SK-N-SH (cell line): Measurements from ENCODE around the gene THSD4.

ENCODE experiments used
- RCOR1 ChIP-seq: fragments of 150-350 bp; IDR thresholded peaks from 2 replicates; pipeline ENCODE4 v1.6.1; 2017; ENCODE audit warnings: antibody characterized with exemption, low read length
- SIN3A ChIP-seq: IDR thresholded peaks from 2 replicates; pipeline ENCODE4 v1.6.1; 2012; ENCODE audit warnings: low read depth, mild to moderate bottlenecking, low read length, moderate library complexity, borderline replicate concordance
- TAF1 ChIP-seq: IDR thresholded peaks from 2 replicates; pipeline ENCODE4 v1.6.1; 2012; ENCODE audit warnings: low read depth, mild to moderate bottlenecking, low read length, moderate library complexity, borderline replicate concordance
- TF ChIP-seq, protein P1 (sequence below): fragments of 200-600 bp; sonication (generic); IDR thresholded peaks from 2 replicates; pipeline ENCODE4 v1.6.1; 2017; ENCODE audit warnings: antibody characterized with exemption, mild to moderate bottlenecking, moderate library complexity
- TF ChIP-seq, protein P2 (sequence below): IDR thresholded peaks from 2 replicates; pipeline ENCODE4; 2012
- TF ChIP-seq, protein P3 (sequence below): IDR thresholded peaks from 2 replicates; pipeline ENCODE4 v1.4.0; 2012; ENCODE audit warnings: low read depth

DNA sequence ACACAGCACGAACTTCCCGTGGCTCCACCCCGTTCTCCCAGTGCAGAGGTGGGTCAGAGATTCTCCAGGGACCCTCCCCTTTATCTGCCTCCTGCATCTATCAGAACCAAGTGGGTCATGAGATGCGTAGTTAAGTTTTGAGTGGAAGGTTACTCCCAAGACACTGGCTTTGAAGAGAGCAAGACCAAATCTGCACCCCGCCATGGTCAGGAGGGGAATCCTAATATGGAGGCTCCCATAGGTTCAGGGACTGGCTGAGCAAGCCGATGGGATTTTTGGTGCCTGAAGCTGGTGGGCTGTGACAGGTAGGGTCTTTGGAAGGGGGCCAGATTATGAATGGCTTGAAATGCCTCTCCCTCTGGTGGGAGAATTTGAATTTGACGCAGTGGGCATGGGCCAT, 488.1 kb downstream of the THSD4 start:
- TF ChIP-seq, protein P1, sequence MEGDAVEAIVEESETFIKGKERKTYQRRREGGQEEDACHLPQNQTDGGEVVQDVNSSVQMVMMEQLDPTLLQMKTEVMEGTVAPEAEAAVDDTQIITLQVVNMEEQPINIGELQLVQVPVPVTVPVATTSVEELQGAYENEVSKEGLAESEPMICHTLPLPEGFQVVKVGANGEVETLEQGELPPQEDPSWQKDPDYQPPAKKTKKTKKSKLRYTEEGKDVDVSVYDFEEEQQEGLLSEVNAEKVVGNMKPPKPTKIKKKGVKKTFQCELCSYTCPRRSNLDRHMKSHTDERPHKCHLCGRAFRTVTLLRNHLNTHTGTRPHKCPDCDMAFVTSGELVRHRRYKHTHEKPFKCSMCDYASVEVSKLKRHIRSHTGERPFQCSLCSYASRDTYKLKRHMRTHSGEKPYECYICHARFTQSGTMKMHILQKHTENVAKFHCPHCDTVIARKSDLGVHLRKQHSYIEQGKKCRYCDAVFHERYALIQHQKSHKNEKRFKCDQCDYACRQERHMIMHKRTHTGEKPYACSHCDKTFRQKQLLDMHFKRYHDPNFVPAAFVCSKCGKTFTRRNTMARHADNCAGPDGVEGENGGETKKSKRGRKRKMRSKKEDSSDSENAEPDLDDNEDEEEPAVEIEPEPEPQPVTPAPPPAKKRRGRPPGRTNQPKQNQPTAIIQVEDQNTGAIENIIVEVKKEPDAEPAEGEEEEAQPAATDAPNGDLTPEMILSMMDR, result no peak
- TF ChIP-seq, protein P2, sequence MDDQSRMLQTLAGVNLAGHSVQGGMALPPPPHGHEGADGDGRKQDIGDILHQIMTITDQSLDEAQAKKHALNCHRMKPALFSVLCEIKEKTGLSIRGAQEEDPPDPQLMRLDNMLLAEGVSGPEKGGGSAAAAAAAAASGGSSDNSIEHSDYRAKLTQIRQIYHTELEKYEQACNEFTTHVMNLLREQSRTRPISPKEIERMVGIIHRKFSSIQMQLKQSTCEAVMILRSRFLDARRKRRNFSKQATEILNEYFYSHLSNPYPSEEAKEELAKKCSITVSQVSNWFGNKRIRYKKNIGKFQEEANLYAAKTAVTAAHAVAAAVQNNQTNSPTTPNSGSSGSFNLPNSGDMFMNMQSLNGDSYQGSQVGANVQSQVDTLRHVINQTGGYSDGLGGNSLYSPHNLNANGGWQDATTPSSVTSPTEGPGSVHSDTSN, result no peak
- TF ChIP-seq, protein P3, sequence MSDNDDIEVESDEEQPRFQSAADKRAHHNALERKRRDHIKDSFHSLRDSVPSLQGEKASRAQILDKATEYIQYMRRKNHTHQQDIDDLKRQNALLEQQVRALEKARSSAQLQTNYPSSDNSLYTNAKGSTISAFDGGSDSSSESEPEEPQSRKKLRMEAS, result no peak
- no peak for TF ChIP-seq TAF1
- no peak for TF ChIP-seq SIN3A
- no peak for TF ChIP-seq RCOR1
